Keratinocyte (primary cell): Measurements from ENCODE around the gene ZFP62. TPM values are rescaled to one million over a fixed set of nuclear protein-coding genes. Genes with fewer than 3 reads are reported as not detected.

ENCODE experiments used
- DNase-seq: peaks from one replicate; pipeline ENCODE4 v3.0.0-alpha.2; 2011; ENCODE audit warnings: low read depth, missing footprints, low spot score
- FAIRE-seq: peaks from 2 replicates; lab custom pipeline; 2011; peaks lifted over from hg19 to GRCh38; lab: Jason Lieb, UNC
- H2AFZ ChIP-seq: 2 replicates; pipeline ENCODE4 v1.6.0; 2012; ENCODE audit warnings: low read length, control low read depth, inconsistent platforms; ENCODE audit not compliant: control insufficient read depth
- H3K27ac ChIP-seq: 2 replicates; pipeline ENCODE4 v1.5.1; 2011; ENCODE audit warnings: low read length; ENCODE audit not compliant: control insufficient read depth, insufficient read depth
- H3K27me3 ChIP-seq: 3 replicates; pipeline ENCODE4 v1.6.0; 2011; ENCODE audit warnings: low read length; ENCODE audit not compliant: control insufficient read depth, insufficient read depth; ENCODE audit errors: extremely low read depth
- H3K36me3 ChIP-seq, 2 experiments: 2 replicates in 1 of 2; 3 replicates in 1 of 2; pipeline ENCODE4 v1.5.1; 2011; ENCODE audit warnings: low read length in 2 of 2, mild to moderate bottlenecking in 1 of 2; ENCODE audit not compliant: control insufficient read depth in 2 of 2, insufficient read depth in 2 of 2; ENCODE audit errors: extremely low read depth in 1 of 2
- H3K4me1 ChIP-seq: 3 replicates; pipeline ENCODE4 v1.5.1; 2011; ENCODE audit warnings: low read length; ENCODE audit not compliant: control insufficient read depth, insufficient read depth; ENCODE audit errors: extremely low read depth
- H3K4me2 ChIP-seq: 3 replicates; pipeline ENCODE4 v1.6.0; 2011; ENCODE audit warnings: low read depth, low read length; ENCODE audit not compliant: control insufficient read depth, insufficient read depth; ENCODE audit errors: extremely low read depth
- H3K4me3 ChIP-seq, 3 experiments: fragments of 200-600 bp in 1 of 3; sonication (generic) in 1 of 3; 2 replicates in 2 of 3; 3 replicates in 1 of 3; pipeline ENCODE4 v1.5.1; 2011 to 2016; ENCODE audit warnings: low read length in 3 of 3, mild to moderate bottlenecking in 3 of 3, control low read depth in 2 of 3, inconsistent platforms in 1 of 3, low read depth in 1 of 3, mixed read lengths in 1 of 3, mixed run types in 1 of 3, moderate library complexity in 1 of 3; ENCODE audit not compliant: control insufficient read depth in 2 of 3, insufficient read depth in 2 of 3; ENCODE audit errors: extremely low read depth in 1 of 3
- H3K79me2 ChIP-seq: 2 replicates; pipeline ENCODE4 v1.6.0; 2012; ENCODE audit warnings: low read length; ENCODE audit not compliant: control insufficient read depth, insufficient read depth
- H3K9ac ChIP-seq: 3 replicates; pipeline ENCODE4 v1.6.0; 2011; ENCODE audit warnings: low read length; ENCODE audit not compliant: control insufficient read depth, insufficient read depth; ENCODE audit errors: extremely low read depth
- H3K9me1 ChIP-seq: 3 replicates; pipeline ENCODE4 v1.6.0; 2011; ENCODE audit warnings: low read length; ENCODE audit not compliant: control insufficient read depth, insufficient read depth; ENCODE audit errors: extremely low read depth
- H3K9me3 ChIP-seq: 2 replicates; pipeline ENCODE4 v1.5.1; 2012; ENCODE audit warnings: low read depth, low read length; ENCODE audit not compliant: control insufficient read depth
- H4K20me1 ChIP-seq: 3 replicates; pipeline ENCODE4 v1.6.0; 2011; ENCODE audit warnings: low read length; ENCODE audit not compliant: control insufficient read depth, insufficient read depth; ENCODE audit errors: extremely low read depth
- CTCF ChIP-seq, 3 experiments: IDR thresholded peaks in 1 of 3; conservative IDR thresholded peaks in 1 of 3; optimal IDR thresholded peaks in 1 of 3; 2 replicates in 2 of 3; 3 replicates in 1 of 3; pipeline versions ENCODE3 to v1.5.1; 2011; ENCODE audit warnings: low read length in 3 of 3, mild to moderate bottlenecking in 3 of 3, moderate library complexity in 2 of 3, control low read depth in 1 of 3, inconsistent platforms in 1 of 3; ENCODE audit not compliant: insufficient read depth in 2 of 3; ENCODE audit errors: extremely low read depth in 1 of 3
- EZH2 ChIP-seq: IDR thresholded peaks from one replicate; pipeline ENCODE4 v1.6.1; 2012; ENCODE audit warnings: inconsistent platforms, mild to moderate bottlenecking, low read length, moderate library complexity
- dilution Hi-C: fragments of 300-500 bp; cut with MboI; formaldehyde crosslinking; loops from one replicate; pipeline ENCODE4 v1.7.0; 2020; ENCODE audit warnings: low sequenced_read_pairs; ENCODE audit not compliant: extremely low pct_ligation_motif_present
- polyA plus RNA-seq, 5 experiments: library from polyadenylated mRNA; depleted of rRNA in 3 of 5; stranded (reverse) in 3 of 5; stranded (forward) in 1 of 5; unstranded in 1 of 5; fragments of >200 nt; gene quantifications; 1 replicate in 1 of 5; 2 replicates in 3 of 5; 3 replicates in 1 of 5; pipeline versions ENCODE4 v1.2.1 to v1.2.3, GENCODE V29; 2011 to 2012; ENCODE audit warnings: missing spikeins in 2 of 5, low read depth in 1 of 5, low replicate concordance in 1 of 5

ZFP62 gene
- polyA plus RNA-seq, 1 donor (not counting 4 experiments of a cell fraction or from before 2014, with no cell fraction given) = 21.5 TPM

DNA sequence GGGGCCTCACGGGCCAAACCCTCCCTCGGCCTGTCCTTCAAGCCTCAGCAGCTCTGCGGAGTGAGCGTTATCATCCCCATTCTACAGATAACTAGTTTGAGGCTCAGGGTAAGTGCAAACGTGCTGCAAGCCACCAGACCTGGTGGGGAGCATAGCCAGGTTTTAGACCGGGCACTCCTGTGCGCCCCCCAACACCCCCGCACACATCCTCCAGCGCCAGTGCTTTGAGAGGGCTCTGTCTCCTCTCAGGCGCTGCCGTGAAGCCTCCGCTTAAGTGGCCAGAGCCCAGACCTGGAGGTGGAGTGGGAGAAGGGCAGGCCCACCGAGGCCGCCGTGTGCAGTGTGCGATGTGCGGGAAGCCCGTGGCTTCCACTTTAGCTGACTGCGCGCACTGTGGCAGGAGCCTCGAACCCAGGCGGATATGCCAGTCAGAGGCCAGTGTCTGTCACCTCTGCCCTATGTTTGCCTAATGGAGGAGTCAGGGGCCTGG is 56.9 kb downstream of the ZFP62 start:
- H2AFZ ChIP-seq = no peak overlapping the region
- peak overlapping the region; percentile 94 for H3K9ac ChIP-seq
- peaks cover 6 to 13% of the 10 kb centered on the region in 2 experiments for H3K36me3 ChIP-seq
- H3K9me1 ChIP-seq = peaks cover 4% of the 10 kb centered on the region
- FAIRE-seq = no peak
- H3K9me3 ChIP-seq = no peaks in the 10 kb centered on the region
- dilution Hi-C loops = no loop called here
- TF ChIP-seq CTCF (optimal IDR thresholded peaks at IDR 0.05 in 1 of 3, IDR thresholded peaks at IDR 0.05 in 1 of 3, conservative IDR thresholded peaks at IDR 0.05 in 1 of 3; ENCODE audit: extremely low read depth in 1 of 3, insufficient read depth in 2 of 3, low read length in 3 of 3) = no peak
- no peak for TF ChIP-seq EZH2
- peak overlapping the region; percentile 87 for H3K27ac ChIP-seq
- no peak for DNase-seq
- no peaks in the 10 kb centered on the region for H3K27me3 ChIP-seq
- H3K79me2 ChIP-seq = peaks cover 44% of the 10 kb centered on the region
- H3K4me1 ChIP-seq = peaks cover 70% of the 10 kb centered on the region
- peak overlapping the region in 2 of 3 experiments; percentile 72 to 73 for H3K4me3 ChIP-seq
- peaks cover 20% of the 10 kb centered on the region for H4K20me1 ChIP-seq
- peak overlapping the region; percentile 90 for H3K4me2 ChIP-seq

- H3K9me1 ChIP-seq = peaks cover 10% of the 10 kb centered on the region
- peak overlapping the region; percentile 90 for H3K4me2 ChIP-seq
- H3K4me1 ChIP-seq = peaks cover 70% of the 10 kb centered on the region
- H3K36me3 ChIP-seq = peaks cover 6 to 18% of the 10 kb centered on the region in 2 experiments
- peak; percentile 73 for FAIRE-seq
- H3K9ac ChIP-seq = peak overlapping the region; percentile 94
- no peaks in the 10 kb centered on the region for H3K27me3 ChIP-seq
- no peaks in the 10 kb centered on the region for H3K9me3 ChIP-seq
- peaks cover 27% of the 10 kb centered on the region for H4K20me1 ChIP-seq
- peak overlapping the region; percentile 87 for H3K27ac ChIP-seq
- H3K79me2 ChIP-seq = peaks cover 47% of the 10 kb centered on the region
- no peak for DNase-seq
- no peak for TF ChIP-seq EZH2
- TF ChIP-seq CTCF (optimal IDR thresholded peaks at IDR 0.05 in 1 of 3, IDR thresholded peaks at IDR 0.05 in 1 of 3, conservative IDR thresholded peaks at IDR 0.05 in 1 of 3; ENCODE audit: extremely low read depth in 1 of 3, insufficient read depth in 2 of 3, low read length in 3 of 3) = no peak
- H3K4me3 ChIP-seq = peak overlapping the region; percentile 72 to 90 (median 73)
- peak overlapping the region; percentile 42 for H2AFZ ChIP-seq
- dilution Hi-C loops = no loop called here
Observed at GRCh38 chr5:180803181-180804128, 57.6 kb downstream of the ZFP62 start.
